ENCODE measurements around the gene RABAC1.

DNA sequence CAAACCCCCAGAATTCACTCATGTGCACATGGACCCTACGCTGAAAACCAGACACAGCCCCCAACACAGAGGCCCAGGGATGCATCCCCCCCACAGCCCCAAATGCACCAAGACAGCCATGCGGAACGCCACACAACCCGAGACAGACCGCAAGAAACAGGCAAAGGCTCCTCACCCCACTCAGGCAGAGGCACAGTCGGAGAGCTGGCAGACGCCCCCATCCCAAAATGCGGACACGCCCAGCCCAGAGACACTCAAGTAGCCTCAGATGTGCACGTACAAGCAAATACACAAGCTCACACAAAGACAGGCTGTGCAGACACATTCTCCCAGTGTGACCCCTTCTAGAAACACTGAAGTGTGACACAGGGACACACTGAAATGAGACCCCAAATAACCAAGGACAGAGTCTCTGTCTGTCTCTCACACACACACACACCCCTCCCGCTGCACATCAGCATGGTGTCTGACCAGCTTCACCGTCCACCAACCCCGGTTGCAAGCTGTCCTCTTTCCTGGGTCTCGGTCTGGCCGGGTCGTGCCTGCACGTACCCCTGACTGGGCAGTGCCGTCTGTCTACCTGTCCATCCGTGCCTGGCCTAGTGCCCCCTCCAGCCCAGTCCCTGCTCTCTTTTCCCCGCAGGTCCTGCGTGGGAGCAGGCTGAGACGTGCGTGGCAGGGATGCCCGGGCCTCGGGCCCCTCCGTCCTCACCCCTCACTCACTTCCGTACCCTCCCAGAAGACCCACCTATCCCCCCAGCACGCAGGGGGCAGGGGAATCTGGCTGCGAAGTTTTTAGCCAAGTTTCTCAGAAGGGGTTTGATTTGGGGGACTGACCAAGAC is 47.0 kb downstream of the RABAC1 start:
- TF ChIP-seq, protein P1, sequence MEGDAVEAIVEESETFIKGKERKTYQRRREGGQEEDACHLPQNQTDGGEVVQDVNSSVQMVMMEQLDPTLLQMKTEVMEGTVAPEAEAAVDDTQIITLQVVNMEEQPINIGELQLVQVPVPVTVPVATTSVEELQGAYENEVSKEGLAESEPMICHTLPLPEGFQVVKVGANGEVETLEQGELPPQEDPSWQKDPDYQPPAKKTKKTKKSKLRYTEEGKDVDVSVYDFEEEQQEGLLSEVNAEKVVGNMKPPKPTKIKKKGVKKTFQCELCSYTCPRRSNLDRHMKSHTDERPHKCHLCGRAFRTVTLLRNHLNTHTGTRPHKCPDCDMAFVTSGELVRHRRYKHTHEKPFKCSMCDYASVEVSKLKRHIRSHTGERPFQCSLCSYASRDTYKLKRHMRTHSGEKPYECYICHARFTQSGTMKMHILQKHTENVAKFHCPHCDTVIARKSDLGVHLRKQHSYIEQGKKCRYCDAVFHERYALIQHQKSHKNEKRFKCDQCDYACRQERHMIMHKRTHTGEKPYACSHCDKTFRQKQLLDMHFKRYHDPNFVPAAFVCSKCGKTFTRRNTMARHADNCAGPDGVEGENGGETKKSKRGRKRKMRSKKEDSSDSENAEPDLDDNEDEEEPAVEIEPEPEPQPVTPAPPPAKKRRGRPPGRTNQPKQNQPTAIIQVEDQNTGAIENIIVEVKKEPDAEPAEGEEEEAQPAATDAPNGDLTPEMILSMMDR (IDR thresholded peaks at IDR 0.05): no peak
- no peak for TF ChIP-seq ZFX (IDR thresholded peaks at IDR 0.05; ENCODE audit: borderline replicate concordance)

All from 22Rv1 (cell line).